Endothelial cell of umbilical vein (primary cell): Measurements from ENCODE around the gene TMEM255A.

Experiments used
- EZH2 ChIP-seq: IDR thresholded peaks from 2 replicates; pipeline ENCODE4 v1.6.1; 2012; ENCODE audit warnings: borderline replicate concordance, low read depth, mild to moderate bottlenecking, moderate library complexity, low read length, inconsistent platforms; ENCODE audit not compliant: severe bottlenecking
- FOS ChIP-seq: IDR thresholded peaks from 2 replicates; pipeline ENCODE4 v1.6.1; 2011; ENCODE audit warnings: mild to moderate bottlenecking, low read length, moderate library complexity, borderline replicate concordance; ENCODE audit not compliant: insufficient read depth
- GATA2 ChIP-seq: IDR thresholded peaks from 2 replicates; pipeline ENCODE4 v1.7.0; 2011; ENCODE audit warnings: low read depth, mild to moderate bottlenecking, moderate library complexity, mixed read lengths, low read length; ENCODE audit not compliant: insufficient read length, insufficient read depth
- JUN ChIP-seq: IDR thresholded peaks from 2 replicates; pipeline ENCODE4 v1.6.1; 2011; ENCODE audit warnings: borderline replicate concordance, low read depth; ENCODE audit not compliant: insufficient read length, insufficient read depth
- MYC ChIP-seq: IDR thresholded peaks from one replicate; pipeline ENCODE4 v1.6.1; 2011; ENCODE audit warnings: mild to moderate bottlenecking, low read depth, low read length
- POLR2A ChIP-seq: IDR thresholded peaks from 2 replicates; pipeline ENCODE4 v1.6.1; 2012; ENCODE audit warnings: low read depth, mild to moderate bottlenecking, control low read depth, low read length
- POLR2AphosphoS5 ChIP-seq: IDR thresholded peaks from 2 replicates; pipeline ENCODE4 v1.6.1; 2012; ENCODE audit warnings: low read depth, mild to moderate bottlenecking, control low read depth, low read length, moderate library complexity; ENCODE audit not compliant: insufficient read depth
- TF ChIP-seq, protein P1 (sequence below), 2 donors: IDR thresholded peaks; 1 replicate in 1 of 2; 2 replicates in 1 of 2; pipeline ENCODE4 v1.5.1; 2011; ENCODE audit warnings: low read length in 2 of 2, mild to moderate bottlenecking in 2 of 2, moderate library complexity in 2 of 2, control low read depth in 1 of 2, inconsistent platforms in 1 of 2, low read depth in 1 of 2; ENCODE audit not compliant: insufficient read depth in 1 of 2; ENCODE audit errors: extremely low read depth in 1 of 2

DNA sequence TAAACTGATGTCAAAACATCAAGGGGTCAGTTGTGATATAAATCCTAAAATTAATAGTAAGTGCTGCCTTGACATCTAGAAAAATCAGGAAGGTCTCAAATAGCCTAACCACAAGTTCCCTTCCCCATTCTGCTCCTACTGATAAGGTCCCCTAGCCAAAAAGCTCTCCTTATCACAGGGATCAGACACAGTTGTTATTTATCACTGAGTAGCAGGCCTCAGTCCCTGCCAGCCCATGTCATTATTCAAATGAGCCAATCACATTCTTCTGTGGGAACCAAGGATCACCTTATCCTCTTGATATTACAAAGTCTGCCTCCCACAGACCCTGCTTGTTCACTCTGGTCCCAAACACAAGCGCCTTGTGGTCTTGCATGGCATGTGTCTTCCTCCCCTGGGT lies 23.3 kb upstream of the TMEM255A start:
- no peak for TF ChIP-seq POLR2A
- no peak for TF ChIP-seq POLR2AphosphoS5
- TF ChIP-seq, protein P1, sequence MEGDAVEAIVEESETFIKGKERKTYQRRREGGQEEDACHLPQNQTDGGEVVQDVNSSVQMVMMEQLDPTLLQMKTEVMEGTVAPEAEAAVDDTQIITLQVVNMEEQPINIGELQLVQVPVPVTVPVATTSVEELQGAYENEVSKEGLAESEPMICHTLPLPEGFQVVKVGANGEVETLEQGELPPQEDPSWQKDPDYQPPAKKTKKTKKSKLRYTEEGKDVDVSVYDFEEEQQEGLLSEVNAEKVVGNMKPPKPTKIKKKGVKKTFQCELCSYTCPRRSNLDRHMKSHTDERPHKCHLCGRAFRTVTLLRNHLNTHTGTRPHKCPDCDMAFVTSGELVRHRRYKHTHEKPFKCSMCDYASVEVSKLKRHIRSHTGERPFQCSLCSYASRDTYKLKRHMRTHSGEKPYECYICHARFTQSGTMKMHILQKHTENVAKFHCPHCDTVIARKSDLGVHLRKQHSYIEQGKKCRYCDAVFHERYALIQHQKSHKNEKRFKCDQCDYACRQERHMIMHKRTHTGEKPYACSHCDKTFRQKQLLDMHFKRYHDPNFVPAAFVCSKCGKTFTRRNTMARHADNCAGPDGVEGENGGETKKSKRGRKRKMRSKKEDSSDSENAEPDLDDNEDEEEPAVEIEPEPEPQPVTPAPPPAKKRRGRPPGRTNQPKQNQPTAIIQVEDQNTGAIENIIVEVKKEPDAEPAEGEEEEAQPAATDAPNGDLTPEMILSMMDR (IDR thresholded peaks at IDR 0.05; ENCODE audit: extremely low read depth in 1 of 2, insufficient read depth in 1 of 2, low read depth in 1 of 2, low read length in 2 of 2) = no peak
- no peak for TF ChIP-seq GATA2
- TF ChIP-seq EZH2 = no peak
- TF ChIP-seq FOS = no peak
- TF ChIP-seq JUN = no peak
- no peak for TF ChIP-seq MYC
